ENCODE measurements around the gene SP100.
"Not testable (repeated sequence)": the region's sequence is repeated elsewhere in the genome, so short reads cannot be mapped to it uniquely, and the experiment has no call there.

SP100 gene

GRCh38 chr2:230422149-230422548 lies 6.1 kb downstream of the SP100 start:
- DNase-seq, result no peak

- no peak for DNase-seq
These were observed 8.0 kb downstream of the SP100 start for GRCh38 chr2:230423851-230424458.

- no peak for DNase-seq
These were observed 9.4 kb downstream of the SP100 start for GRCh38 chr2:230425377-230425776.

- no peak for DNase-seq
These were observed 13.5 kb downstream of the SP100 start for GRCh38 chr2:230429513-230429912.

- DNase-seq, result peak in 2 of 3 donors; percentile 27 to 54
These were observed 15.2 kb downstream of the SP100 start for GRCh38 chr2:230430957-230431910.

- DNase-seq, result peak; percentile 50 to 83 (median 82)
These were observed 18.8 kb downstream of the SP100 start for GRCh38 chr2:230434677-230435324.

GRCh38 chr2:230435431-230435830 lies 19.4 kb downstream of the SP100 start:
- DNase-seq, result no peak

GRCh38 chr2:230439121-230439520 lies 23.1 kb downstream of the SP100 start:
- DNase-seq, result not testable (repeated sequence)

GRCh38 chr2:230439590-230439989 lies 23.6 kb downstream of the SP100 start:
- peak; percentile 41 to 68 (median 64) for DNase-seq

- DNase-seq, result no peak
These were observed 25.4 kb downstream of the SP100 start for GRCh38 chr2:230441227-230441897.

GRCh38 chr2:230443541-230443940 lies 27.5 kb downstream of the SP100 start:
- peak in 2 of 3 donors; percentile 53 to 61 for DNase-seq

GRCh38 chr2:230444832-230445231 lies 28.8 kb downstream of the SP100 start:
- DNase-seq, result no peak

- DNase-seq, result no peak
These were observed 31.0 kb downstream of the SP100 start for GRCh38 chr2:230447036-230447435.

GRCh38 chr2:230447455-230448451 lies 31.8 kb downstream of the SP100 start:
- peak in 2 of 3 donors; percentile 39 to 53 for DNase-seq

GRCh38 chr2:230449901-230450467 lies 34.0 kb downstream of the SP100 start:
- no peak for DNase-seq

- peak; percentile 25 to 47 (median 28) for DNase-seq
These were observed 37.0 kb downstream of the SP100 start for GRCh38 chr2:230453006-230453405.

- DNase-seq, result no peak
These were observed 39.1 kb downstream of the SP100 start for GRCh38 chr2:230455005-230455684.

- peak; percentile 73 to 88 (median 86) for DNase-seq
These were observed 41.2 kb downstream of the SP100 start for GRCh38 chr2:230457073-230457768.

GRCh38 chr2:230457793-230458192 lies 41.8 kb downstream of the SP100 start:
- DNase-seq, result no peak

- peak in 2 of 3 donors; percentile 19 to 20 for DNase-seq
These were observed 43.2 kb downstream of the SP100 start for GRCh38 chr2:230459216-230459615.

Measured in suppressor macrophage treated with lipopolysaccharide for 1 hour (primary cell).